ENCODE data around the gene ZNF654.

ZNF654 gene

GRCh38 chr3:88093266-88093665 is 34.2 kb downstream of the ZNF654 start:
- no peak for TF ChIP-seq CTCF (IDR thresholded peaks at IDR 0.05)

GRCh38 chr3:88101142-88101541 is 42.1 kb downstream of the ZNF654 start:
- no peak for TF ChIP-seq CTCF (IDR thresholded peaks at IDR 0.05)

GRCh38 chr3:88105325-88105724 is 46.3 kb downstream of the ZNF654 start:
- no peak for TF ChIP-seq CTCF (IDR thresholded peaks at IDR 0.05)

GRCh38 chr3:88112289-88112688 is 53.2 kb downstream of the ZNF654 start:
- TF ChIP-seq CTCF (IDR thresholded peaks at IDR 0.05): no peak

GRCh38 chr3:88113311-88114162 is 54.5 kb downstream of the ZNF654 start:
- peak; percentile 84 for TF ChIP-seq CTCF (IDR thresholded peaks at IDR 0.05)

GRCh38 chr3:88114878-88115549 is 56.0 kb downstream of the ZNF654 start:
- TF ChIP-seq CTCF (IDR thresholded peaks at IDR 0.05): no peak

GRCh38 chr3:88117683-88118082 is 58.6 kb downstream of the ZNF654 start:
- no peak for TF ChIP-seq CTCF (IDR thresholded peaks at IDR 0.05)

All from LNCAP (cell line).